ENCODE data around the gene MAD1L1. TPM values are rescaled to one million over a fixed set of nuclear protein-coding genes. Genes with fewer than 3 reads are reported as not detected.
"Not testable (repeated sequence)": the region's sequence is repeated elsewhere in the genome, so short reads cannot be mapped to it uniquely, and the experiment has no call there.

Gene MAD1L1
- total and polyA plus RNA-seq, 5 donors from 2014 or later, result 225 to 380 (median 300) TPM

- Mint-ChIP-seq H3K27ac (peak overlapping the region in 2 of 3 donors; percentile 79 to 80), H3K27me3 (no peaks in the 10 kb centered on the region), H3K4me1 (peaks cover 13 to 39% (median 23%) of the 10 kb centered on the region in 4 donors)
Measured at GRCh38 chr7:1971946-1972654, 260.6 kb downstream of the MAD1L1 start.

GRCh38 chr7:1970895-1971294, 261.9 kb downstream of the MAD1L1 start:
- Histone ChIP-seq H3K4me1 (ENCODE audit: control insufficient read depth, insufficient read depth, low read length, poor library complexity, severe bottlenecking) (peaks cover 2% of the 10 kb centered on the region), H3K36me3 (ENCODE audit: control insufficient read depth, insufficient read depth, low read length) (no peaks in the 10 kb centered on the region), H3K27ac (ENCODE audit: insufficient read depth, low read length, poor library complexity, severe bottlenecking) (no peak overlapping the region), H3K9me3 (ENCODE audit: control insufficient read depth in 2 of 2, low read length in 2 of 2) (no peaks in the 10 kb centered on the region), H3K27me3 (ENCODE audit: control insufficient read depth, insufficient read depth, low read length) (no peaks in the 10 kb centered on the region), H3K4me3 (ENCODE audit: low read depth, low read length) (no peak overlapping the region)
- Mint-ChIP-seq H3K9me3 (no peaks in the 10 kb centered on the region), H3K4me1 (peaks cover 13 to 32% (median 25%) of the 10 kb centered on the region in 4 donors), H3K27ac (peak overlapping the region in 1 of 3 donors; percentile 39), H3K36me3 (peaks cover 21% of the 10 kb centered on the region), H3K4me3 (no peak overlapping the region), H3K27me3 (no peaks in the 10 kb centered on the region)
- DNase-seq, result no peak
- ATAC-seq (ENCODE audit: low read depth in 2 of 2), result no peak

More at GRCh38 chr7:1971946-1972654, 260.6 kb downstream of the MAD1L1 start:
- Histone ChIP-seq H3K27me3 (ENCODE audit: control insufficient read depth, insufficient read depth, low read length) (no peaks in the 10 kb centered on the region), H3K27ac (ENCODE audit: insufficient read depth, low read length, poor library complexity, severe bottlenecking) (no peak overlapping the region), H3K36me3 (ENCODE audit: control insufficient read depth, insufficient read depth, low read length) (no peaks in the 10 kb centered on the region), H3K9me3 (ENCODE audit: control insufficient read depth in 2 of 2, low read length in 2 of 2) (no peaks in the 10 kb centered on the region), H3K4me1 (ENCODE audit: control insufficient read depth, insufficient read depth, low read length, poor library complexity, severe bottlenecking) (peaks cover 2% of the 10 kb centered on the region), H3K4me3 (ENCODE audit: low read depth, low read length) (no peak overlapping the region)
- ATAC-seq (ENCODE audit: low read depth in 2 of 2), result no peak
- Mint-ChIP-seq H3K36me3 (peaks cover 21% of the 10 kb centered on the region), H3K4me3 (no peak overlapping the region), H3K9me3 (no peaks in the 10 kb centered on the region)
- DNase-seq, result no peak

- H3K27me3 ChIP-seq (ENCODE audit: control insufficient read depth, insufficient read depth, low read length); H3K9me3 Mint-ChIP-seq; H3K27me3 Mint-ChIP-seq; H3K4me3 ChIP-seq (ENCODE audit: low read depth, low read length); H3K4me1 ChIP-seq (ENCODE audit: control insufficient read depth, insufficient read depth, low read length, poor library complexity, severe bottlenecking); H3K9me3 ChIP-seq (ENCODE audit: control insufficient read depth in 2 of 2, low read length in 2 of 2); H3K27ac Mint-ChIP-seq; H3K36me3 ChIP-seq (ENCODE audit: control insufficient read depth, insufficient read depth, low read length); H3K27ac ChIP-seq (ENCODE audit: insufficient read depth, low read length, poor library complexity, severe bottlenecking); H3K4me3 Mint-ChIP-seq; DNase-seq; ATAC-seq (ENCODE audit: low read depth in 2 of 2): not testable (repeated sequence)
- peaks cover 20% of the 10 kb centered on the region for H3K36me3 Mint-ChIP-seq
- peaks cover 13 to 32% (median 25%) of the 10 kb centered on the region in 4 donors for H3K4me1 Mint-ChIP-seq
Measured at GRCh38 chr7:1970285-1970660, 262.5 kb downstream of the MAD1L1 start.

- Histone ChIP-seq H3K27ac (ENCODE audit: insufficient read depth, low read length, poor library complexity, severe bottlenecking) (no peak overlapping the region), H3K4me3 (ENCODE audit: low read depth, low read length) (no peak overlapping the region), H3K27me3 (ENCODE audit: control insufficient read depth, insufficient read depth, low read length) (no peaks in the 10 kb centered on the region), H3K9me3 (ENCODE audit: control insufficient read depth in 2 of 2, low read length in 2 of 2) (no peaks in the 10 kb centered on the region), H3K4me1 (ENCODE audit: control insufficient read depth, insufficient read depth, low read length, poor library complexity, severe bottlenecking) (peaks cover 2% of the 10 kb centered on the region), H3K36me3 (ENCODE audit: control insufficient read depth, insufficient read depth, low read length) (no peaks in the 10 kb centered on the region)
- no peak for DNase-seq
- Mint-ChIP-seq H3K27ac (peak overlapping the region in 2 of 3 donors; percentile 21 to 79), H3K9me3 (no peaks in the 10 kb centered on the region), H3K27me3 (no peaks in the 10 kb centered on the region), H3K36me3 (peaks cover 20% of the 10 kb centered on the region), H3K4me1 (peaks cover 13 to 31% (median 25%) of the 10 kb centered on the region in 4 donors), H3K4me3 (peak overlapping the region in 1 of 4 donors; percentile 78)
- ATAC-seq (ENCODE audit: low read depth in 2 of 2), result no peak
Measured at GRCh38 chr7:1969459-1970284, 263.1 kb downstream of the MAD1L1 start.

GRCh38 chr7:1968397-1969111, 264.2 kb downstream of the MAD1L1 start:
- Histone ChIP-seq H3K27ac (ENCODE audit: insufficient read depth, low read length, poor library complexity, severe bottlenecking) (no peak overlapping the region), H3K27me3 (ENCODE audit: control insufficient read depth, insufficient read depth, low read length) (no peaks in the 10 kb centered on the region), H3K4me1 (ENCODE audit: control insufficient read depth, insufficient read depth, low read length, poor library complexity, severe bottlenecking) (peaks cover 2% of the 10 kb centered on the region), H3K4me3 (ENCODE audit: low read depth, low read length) (no peak overlapping the region), H3K36me3 (ENCODE audit: control insufficient read depth, insufficient read depth, low read length) (no peaks in the 10 kb centered on the region), H3K9me3 (ENCODE audit: control insufficient read depth in 2 of 2, low read length in 2 of 2) (no peaks in the 10 kb centered on the region)
- no peak overlapping the region for H3K4me3 Mint-ChIP-seq
- H3K9me3 Mint-ChIP-seq, result no peaks in the 10 kb centered on the region
- peaks cover 5 to 24% (median 20%) of the 10 kb centered on the region in 4 donors for H3K4me1 Mint-ChIP-seq
- ATAC-seq (ENCODE audit: low read depth in 2 of 2) (no peak), DNase-seq (no peak)
- peak overlapping the region; percentile 59 to 75 (median 74) for H3K27ac Mint-ChIP-seq
- peaks cover 16% of the 10 kb centered on the region for H3K36me3 Mint-ChIP-seq
- no peaks in the 10 kb centered on the region for H3K27me3 Mint-ChIP-seq

- Mint-ChIP-seq H3K27me3 (no peaks in the 10 kb centered on the region), H3K4me3 (no peak overlapping the region), H3K36me3 (peaks cover 20% of the 10 kb centered on the region), H3K4me1 (peaks cover 5 to 24% (median 19%) of the 10 kb centered on the region in 4 donors), H3K27ac (peak overlapping the region in 1 of 3 donors; percentile 39), H3K9me3 (no peaks in the 10 kb centered on the region)
- Histone ChIP-seq H3K4me1 (ENCODE audit: control insufficient read depth, insufficient read depth, low read length, poor library complexity, severe bottlenecking) (peaks cover 2% of the 10 kb centered on the region), H3K4me3 (ENCODE audit: low read depth, low read length) (no peak overlapping the region), H3K36me3 (ENCODE audit: control insufficient read depth, insufficient read depth, low read length) (no peaks in the 10 kb centered on the region), H3K27ac (ENCODE audit: insufficient read depth, low read length, poor library complexity, severe bottlenecking) (no peak overlapping the region), H3K9me3 (ENCODE audit: control insufficient read depth in 2 of 2, low read length in 2 of 2) (no peaks in the 10 kb centered on the region), H3K27me3 (ENCODE audit: control insufficient read depth, insufficient read depth, low read length) (no peaks in the 10 kb centered on the region)
- ATAC-seq (ENCODE audit: low read depth in 2 of 2), result no peak
- no peak for DNase-seq
Measured at GRCh38 chr7:1967512-1968396, 265.0 kb downstream of the MAD1L1 start.
